Measurements from ENCODE around the gene COL9A1. TPM values are rescaled to one million over a fixed set of nuclear protein-coding genes. Genes with fewer than 3 reads are reported as not detected.

COL9A1 gene
- total RNA-seq, 4 donors from 2014 or later, result 0.07 to 0.81 (median 0.27) TPM; not detected in 1

GRCh38 chr6:70208235-70208790 is 94.6 kb downstream of the COL9A1 start:
- Histone ChIP-seq H3K4me3 (no peak overlapping the region), H3K27ac (no peak overlapping the region), H3K36me3 (no peaks in the 10 kb centered on the region), H3K9me3 (no peaks in the 10 kb centered on the region), H3K27me3 (no peaks in the 10 kb centered on the region), H3K4me1 (no peaks in the 10 kb centered on the region)
- TF ChIP-seq EP300 (IDR thresholded peaks at IDR 0.05) (no peak), CTCF (IDR thresholded peaks at IDR 0.05) (no peak), POLR2AphosphoS5 (IDR thresholded peaks at IDR 0.05) (no peak), POLR2A (IDR thresholded peaks at IDR 0.05) (no peak)
- ATAC-seq, result no peak
- WGBS, 2 donors (ENCODE audit: low coverage in 1 of 2), result 67% methylated on average over 1 of the region's 1 CpG; no CpG with 5 or more reads in 1 of the 2 donors

- ATAC-seq, result no peak
- H3K9me3 ChIP-seq, result no peaks in the 10 kb centered on the region
- no peaks in the 10 kb centered on the region for H3K36me3 ChIP-seq
- 48 to 61% methylated on average over 2 of the region's 2 CpGs for WGBS, 2 donors (ENCODE audit: low coverage in 1 of 2)
- H3K4me1 ChIP-seq, result no peaks in the 10 kb centered on the region
- no peak overlapping the region for H3K4me3 ChIP-seq
- H3K27ac ChIP-seq, result no peak overlapping the region
- no peaks in the 10 kb centered on the region for H3K27me3 ChIP-seq
- TF ChIP-seq POLR2A (IDR thresholded peaks at IDR 0.05) (no peak), POLR2AphosphoS5 (IDR thresholded peaks at IDR 0.05) (no peak), EP300 (IDR thresholded peaks at IDR 0.05) (no peak), CTCF (IDR thresholded peaks at IDR 0.05) (no peak)
These were observed 104.1 kb downstream of the COL9A1 start for GRCh38 chr6:70198785-70199184.

GRCh38 chr6:70196531-70196930 is 106.4 kb downstream of the COL9A1 start:
- Histone ChIP-seq H3K36me3 (no peaks in the 10 kb centered on the region), H3K4me3 (no peak overlapping the region), H3K27ac (no peak overlapping the region), H3K4me1 (no peaks in the 10 kb centered on the region), H3K9me3 (no peaks in the 10 kb centered on the region), H3K27me3 (no peaks in the 10 kb centered on the region)
- no peak for TF ChIP-seq EP300 (IDR thresholded peaks at IDR 0.05)
- no peak for TF ChIP-seq POLR2A (IDR thresholded peaks at IDR 0.05)
- no peak for TF ChIP-seq POLR2AphosphoS5 (IDR thresholded peaks at IDR 0.05)
- no peak for TF ChIP-seq CTCF (IDR thresholded peaks at IDR 0.05)
- ATAC-seq, result no peak
- WGBS, 2 donors (ENCODE audit: low coverage in 1 of 2), result 65 to 78% methylated on average over 2 of the region's 2 CpGs

- Histone ChIP-seq H3K27ac (no peak overlapping the region), H3K4me3 (no peak overlapping the region), H3K27me3 (no peaks in the 10 kb centered on the region), H3K36me3 (no peaks in the 10 kb centered on the region), H3K4me1 (no peaks in the 10 kb centered on the region), H3K9me3 (no peaks in the 10 kb centered on the region)
- no peak for ATAC-seq
- TF ChIP-seq POLR2A (IDR thresholded peaks at IDR 0.05) (no peak), CTCF (IDR thresholded peaks at IDR 0.05) (no peak), POLR2AphosphoS5 (IDR thresholded peaks at IDR 0.05) (no peak), EP300 (IDR thresholded peaks at IDR 0.05) (no peak)
These were observed 108.5 kb downstream of the COL9A1 start for GRCh38 chr6:70194421-70194820.

GRCh38 chr6:70188202-70188601 is 114.7 kb downstream of the COL9A1 start:
- no peak for TF ChIP-seq CTCF (IDR thresholded peaks at IDR 0.05)

More at GRCh38 chr6:70188202-70188601, 114.7 kb downstream of the COL9A1 start:
- H3K36me3 ChIP-seq, result no peaks in the 10 kb centered on the region
- no peaks in the 10 kb centered on the region for H3K4me1 ChIP-seq
- no peak overlapping the region for H3K4me3 ChIP-seq
- no peaks in the 10 kb centered on the region for H3K27me3 ChIP-seq
- 77 to 81% methylated on average over 5 to 6 of the region's 6 CpGs for WGBS, 2 donors (ENCODE audit: low coverage in 1 of 2)
- ATAC-seq, result no peak
- no peak overlapping the region for H3K27ac ChIP-seq
- H3K9me3 ChIP-seq, result no peaks in the 10 kb centered on the region
